Measurements from ENCODE around the gene PRAMEF9.
"Not testable (repeated sequence)": the region's sequence is repeated elsewhere in the genome, so short reads cannot be mapped to it uniquely, and the experiment has no call there.

DNA sequence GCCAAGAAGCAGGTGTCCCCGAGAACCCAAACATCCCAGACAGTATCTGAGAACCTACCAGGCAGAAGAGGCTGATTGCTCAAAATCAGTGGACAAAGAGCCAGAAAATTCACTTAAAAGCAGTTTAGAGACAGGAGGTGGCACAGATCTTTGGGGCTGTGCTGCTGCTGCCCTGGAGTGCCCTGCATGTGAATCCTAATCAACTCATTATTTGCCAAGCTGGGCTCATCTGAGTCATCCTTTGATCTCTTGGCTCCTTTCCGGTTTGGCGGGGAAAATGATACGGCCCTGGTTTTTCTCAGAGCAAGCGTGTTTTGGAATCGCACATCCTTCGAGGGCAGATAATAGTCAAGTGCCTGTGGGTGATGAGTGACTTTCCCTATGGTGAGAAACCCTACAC is 45.0 kb downstream of the PRAMEF9 start:
- TF ChIP-seq, protein P1, sequence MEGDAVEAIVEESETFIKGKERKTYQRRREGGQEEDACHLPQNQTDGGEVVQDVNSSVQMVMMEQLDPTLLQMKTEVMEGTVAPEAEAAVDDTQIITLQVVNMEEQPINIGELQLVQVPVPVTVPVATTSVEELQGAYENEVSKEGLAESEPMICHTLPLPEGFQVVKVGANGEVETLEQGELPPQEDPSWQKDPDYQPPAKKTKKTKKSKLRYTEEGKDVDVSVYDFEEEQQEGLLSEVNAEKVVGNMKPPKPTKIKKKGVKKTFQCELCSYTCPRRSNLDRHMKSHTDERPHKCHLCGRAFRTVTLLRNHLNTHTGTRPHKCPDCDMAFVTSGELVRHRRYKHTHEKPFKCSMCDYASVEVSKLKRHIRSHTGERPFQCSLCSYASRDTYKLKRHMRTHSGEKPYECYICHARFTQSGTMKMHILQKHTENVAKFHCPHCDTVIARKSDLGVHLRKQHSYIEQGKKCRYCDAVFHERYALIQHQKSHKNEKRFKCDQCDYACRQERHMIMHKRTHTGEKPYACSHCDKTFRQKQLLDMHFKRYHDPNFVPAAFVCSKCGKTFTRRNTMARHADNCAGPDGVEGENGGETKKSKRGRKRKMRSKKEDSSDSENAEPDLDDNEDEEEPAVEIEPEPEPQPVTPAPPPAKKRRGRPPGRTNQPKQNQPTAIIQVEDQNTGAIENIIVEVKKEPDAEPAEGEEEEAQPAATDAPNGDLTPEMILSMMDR (IDR thresholded peaks at IDR 0.05): not testable (repeated sequence)
- TF ChIP-seq POLR2A (IDR thresholded peaks at IDR 0.05): not testable (repeated sequence)
